Spleen (tissue), 7 donors: ENCODE measurements around the gene RPA3.

Source experiments
- POLR2A ChIP-seq, 3 donors: fragments of 450-650 bp; IDR thresholded peaks; one replicate each; pipeline ENCODE4 v1.5.1; 2017; ENCODE audit warnings: antibody characterized with exemption in 3 of 3, mild to moderate bottlenecking in 1 of 3
- POLR2AphosphoS5 ChIP-seq, 3 donors: sonication (generic); formaldehyde crosslinking; IDR thresholded peaks; one replicate each; pipeline ENCODE4 v1.5.1; 2017; ENCODE audit warnings: antibody characterized with exemption in 3 of 3
- TF ChIP-seq, protein P1 (sequence below), 11 experiments: fragments of 200-600 bp in 7 of 11; fragments of 450-650 bp in 4 of 11; sonication (generic) in 4 of 11; IDR thresholded peaks in 8 of 11; conservative IDR thresholded peaks in 3 of 11; 1 replicate in 7 of 11; 2 replicates in 4 of 11; pipeline versions ENCODE4 v1.4.0 to v1.8.0; 2016 to 2021; ENCODE audit warnings: antibody characterized with exemption in 11 of 11, inconsistent platforms in 4 of 11, mild to moderate bottlenecking in 1 of 11
- donor health status: DM: no; HTN: no; CAD: no; lungs with moderate emphysema.
- donor health status: DM: no; HTN: no; CAD: no.
- donor health status: DM: no; HTN: no; CAD: no.

DNA sequence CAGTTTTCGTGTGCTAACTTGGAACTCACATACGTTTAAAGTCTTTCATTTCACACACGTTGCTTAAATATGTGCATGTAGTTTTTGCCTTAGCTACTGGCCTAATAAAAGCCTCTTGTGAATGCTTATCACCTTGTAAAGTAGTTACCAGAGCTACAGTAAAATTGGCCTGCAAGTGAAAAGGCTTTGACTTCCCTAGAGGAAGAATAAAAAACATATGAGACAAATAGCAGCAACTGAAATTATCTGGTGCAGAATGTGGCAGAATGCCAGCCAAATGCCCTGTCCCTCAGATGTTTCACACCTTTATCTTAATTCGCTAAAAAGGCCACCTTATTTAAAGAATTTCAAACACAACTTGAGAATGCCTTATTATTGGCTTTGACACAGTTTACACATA, 28.1 kb upstream of the RPA3 start:
- no peak for TF ChIP-seq POLR2AphosphoS5 (IDR thresholded peaks at IDR 0.05)
- TF ChIP-seq POLR2A (IDR thresholded peaks at IDR 0.05): no peak
- TF ChIP-seq, protein P1, sequence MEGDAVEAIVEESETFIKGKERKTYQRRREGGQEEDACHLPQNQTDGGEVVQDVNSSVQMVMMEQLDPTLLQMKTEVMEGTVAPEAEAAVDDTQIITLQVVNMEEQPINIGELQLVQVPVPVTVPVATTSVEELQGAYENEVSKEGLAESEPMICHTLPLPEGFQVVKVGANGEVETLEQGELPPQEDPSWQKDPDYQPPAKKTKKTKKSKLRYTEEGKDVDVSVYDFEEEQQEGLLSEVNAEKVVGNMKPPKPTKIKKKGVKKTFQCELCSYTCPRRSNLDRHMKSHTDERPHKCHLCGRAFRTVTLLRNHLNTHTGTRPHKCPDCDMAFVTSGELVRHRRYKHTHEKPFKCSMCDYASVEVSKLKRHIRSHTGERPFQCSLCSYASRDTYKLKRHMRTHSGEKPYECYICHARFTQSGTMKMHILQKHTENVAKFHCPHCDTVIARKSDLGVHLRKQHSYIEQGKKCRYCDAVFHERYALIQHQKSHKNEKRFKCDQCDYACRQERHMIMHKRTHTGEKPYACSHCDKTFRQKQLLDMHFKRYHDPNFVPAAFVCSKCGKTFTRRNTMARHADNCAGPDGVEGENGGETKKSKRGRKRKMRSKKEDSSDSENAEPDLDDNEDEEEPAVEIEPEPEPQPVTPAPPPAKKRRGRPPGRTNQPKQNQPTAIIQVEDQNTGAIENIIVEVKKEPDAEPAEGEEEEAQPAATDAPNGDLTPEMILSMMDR (IDR thresholded peaks at IDR 0.05 in 8 of 11, conservative IDR thresholded peaks at IDR 0.05 in 3 of 11): no peak
